Lung microvascular endothelial cell (primary cell): Measurements from ENCODE around the gene SLC52A1. TPM values are rescaled to one million over a fixed set of nuclear protein-coding genes. Genes with fewer than 3 reads are reported as not detected.
"Not testable (repeated sequence)": the region's sequence is repeated elsewhere in the genome, so short reads cannot be mapped to it uniquely, and the experiment has no call there.

Source experiments
- DNase-seq, 2 donors: peaks; one replicate each; pipeline versions ENCODE4 v3.0.0 to v3.0.0-alpha.2; 2010; ENCODE audit warnings: low read depth in 2 of 2
- total RNA-seq: library from RNA; depleted of rRNA; stranded (reverse); fragments of >200 nt; gene quantifications from 2 replicates; pipeline ENCODE4 v1.2.1, GENCODE V29; 2014

Gene SLC52A1
- under 0.01 and 0.22 TPM in 2 replicates for total RNA-seq

GRCh38 chr17:5035315-5035714 lies at the start of gene SLC52A1:
Gene SLC52A1, minus strand, starts transcription at chr17:5035426. Its CDS starts 820 bp downstream, at chr17:5034606.
- DNase-seq = no peak

GRCh38 chr17:5080591-5080990 lies 45.4 kb upstream of the SLC52A1 start:
- DNase-seq = no peak

DNA sequence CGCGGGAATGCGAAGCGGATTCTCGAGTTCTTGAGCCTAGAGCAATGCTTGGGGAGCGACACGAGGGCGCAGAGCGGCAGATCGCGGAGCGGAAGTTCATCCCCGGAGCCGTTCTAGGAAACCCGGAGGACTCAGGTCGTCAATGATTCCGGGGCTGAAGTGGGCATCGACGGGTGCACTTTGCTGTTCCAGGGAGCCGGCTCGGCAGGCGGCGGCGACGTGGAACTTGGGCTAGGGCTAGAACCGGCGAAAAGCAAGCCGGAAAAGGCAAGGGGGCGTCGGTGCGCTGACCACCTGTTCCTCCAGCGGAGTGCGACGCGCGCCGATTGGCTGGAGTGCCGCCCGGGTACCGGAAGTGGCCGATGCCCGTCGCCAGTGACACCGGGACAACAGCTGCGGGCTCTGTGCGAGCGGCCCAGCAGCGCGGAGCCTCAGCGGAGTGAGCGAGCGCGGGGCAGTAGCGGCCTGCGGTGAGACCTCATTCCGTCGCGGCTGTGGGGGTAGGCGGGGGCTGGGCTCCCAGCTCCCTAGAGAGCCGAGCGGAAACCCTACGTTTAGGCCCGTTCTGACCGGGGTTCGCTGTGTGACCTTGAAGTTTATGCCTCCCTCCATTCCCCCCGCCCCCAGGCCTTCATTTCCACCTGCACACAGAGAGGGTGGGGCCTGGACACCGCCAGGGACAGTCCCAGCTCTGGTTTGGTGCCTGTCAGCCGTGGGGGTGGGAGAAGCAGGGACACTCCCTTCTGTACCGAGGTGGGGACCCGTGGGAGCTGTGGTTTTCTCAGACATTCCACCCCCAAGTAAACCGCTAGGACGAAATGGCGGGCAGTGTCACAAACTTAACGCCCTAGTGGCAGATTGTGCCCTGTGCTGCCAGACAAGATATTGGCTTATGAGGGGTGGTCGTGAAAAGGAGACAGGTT lies 43.1 kb upstream of the SLC52A1 start, which contains the start of gene ZFP3:
Gene ZFP3 (plus strand): TSS at position 362 of the 923 bp plus-strand sequence. CDS start 13,038 bp downstream, outside the sequence.
- DNase-seq = peak; percentile 75 to 80

DNA sequence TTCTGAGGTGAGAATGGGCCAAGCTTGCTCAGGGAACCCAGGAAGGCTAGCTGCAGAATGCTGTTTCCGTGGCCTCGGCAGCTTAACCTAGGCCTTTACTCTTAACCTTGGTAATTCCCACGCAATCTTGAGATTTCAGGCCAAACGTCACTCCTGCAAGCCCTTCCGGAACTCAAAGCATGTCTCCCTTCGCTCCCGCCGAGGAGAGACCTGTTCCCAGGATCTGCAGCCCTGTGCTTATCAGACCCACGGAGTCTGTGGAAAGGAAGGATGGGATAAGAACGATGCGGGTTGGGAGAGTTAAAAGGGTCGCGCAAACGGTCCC lies 42.5 kb upstream of the SLC52A1 start:
- no peak for DNase-seq

- not testable (repeated sequence) for DNase-seq
Observed at GRCh38 chr17:5077275-5077674, 42.0 kb upstream of the SLC52A1 start.

GRCh38 chr17:5075472-5075871 lies 40.2 kb upstream of the SLC52A1 start:
- DNase-seq = not testable (repeated sequence)

GRCh38 chr17:5069724-5070123 lies 34.5 kb upstream of the SLC52A1 start:
- no peak for DNase-seq

GRCh38 chr17:5068236-5068635 lies 33.0 kb upstream of the SLC52A1 start:
- no peak for DNase-seq

- no peak for DNase-seq
Observed at GRCh38 chr17:5065227-5065744, 30.1 kb upstream of the SLC52A1 start.

DNA sequence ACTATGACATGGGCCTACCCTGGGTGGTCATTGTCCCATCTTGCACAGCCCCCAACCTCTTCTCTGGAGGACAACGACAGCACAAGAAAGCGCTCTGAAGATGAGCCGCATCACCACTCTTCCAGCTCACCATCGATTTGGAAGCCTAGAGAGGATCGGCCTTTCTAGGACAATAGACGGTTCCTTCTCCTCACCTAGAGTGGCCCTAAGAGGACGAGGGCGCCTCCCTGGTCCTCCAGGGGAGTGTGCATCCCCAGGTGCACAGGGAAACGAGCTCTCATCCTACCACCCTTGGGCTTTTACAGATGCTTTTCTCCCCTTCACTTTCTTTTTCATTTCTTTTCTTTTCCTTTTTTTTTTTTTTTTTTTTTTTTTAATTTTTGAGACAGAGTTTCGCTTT lies 20.3 kb upstream of the SLC52A1 start:
- DNase-seq = no peak

GRCh38 chr17:5050278-5050677 lies 15.1 kb upstream of the SLC52A1 start:
- no peak for DNase-seq

GRCh38 chr17:5049314-5049841 lies 14.2 kb upstream of the SLC52A1 start:
- no peak for DNase-seq

- DNase-seq = no peak
Observed at GRCh38 chr17:5047446-5047845, 12.2 kb upstream of the SLC52A1 start.

GRCh38 chr17:5045496-5045895 lies 10.3 kb upstream of the SLC52A1 start:
- DNase-seq = no peak

GRCh38 chr17:5044630-5045029 lies 9.4 kb upstream of the SLC52A1 start:
- DNase-seq = no peak

- no peak for DNase-seq
Observed at GRCh38 chr17:5043524-5043923, 8.3 kb upstream of the SLC52A1 start.

DNA sequence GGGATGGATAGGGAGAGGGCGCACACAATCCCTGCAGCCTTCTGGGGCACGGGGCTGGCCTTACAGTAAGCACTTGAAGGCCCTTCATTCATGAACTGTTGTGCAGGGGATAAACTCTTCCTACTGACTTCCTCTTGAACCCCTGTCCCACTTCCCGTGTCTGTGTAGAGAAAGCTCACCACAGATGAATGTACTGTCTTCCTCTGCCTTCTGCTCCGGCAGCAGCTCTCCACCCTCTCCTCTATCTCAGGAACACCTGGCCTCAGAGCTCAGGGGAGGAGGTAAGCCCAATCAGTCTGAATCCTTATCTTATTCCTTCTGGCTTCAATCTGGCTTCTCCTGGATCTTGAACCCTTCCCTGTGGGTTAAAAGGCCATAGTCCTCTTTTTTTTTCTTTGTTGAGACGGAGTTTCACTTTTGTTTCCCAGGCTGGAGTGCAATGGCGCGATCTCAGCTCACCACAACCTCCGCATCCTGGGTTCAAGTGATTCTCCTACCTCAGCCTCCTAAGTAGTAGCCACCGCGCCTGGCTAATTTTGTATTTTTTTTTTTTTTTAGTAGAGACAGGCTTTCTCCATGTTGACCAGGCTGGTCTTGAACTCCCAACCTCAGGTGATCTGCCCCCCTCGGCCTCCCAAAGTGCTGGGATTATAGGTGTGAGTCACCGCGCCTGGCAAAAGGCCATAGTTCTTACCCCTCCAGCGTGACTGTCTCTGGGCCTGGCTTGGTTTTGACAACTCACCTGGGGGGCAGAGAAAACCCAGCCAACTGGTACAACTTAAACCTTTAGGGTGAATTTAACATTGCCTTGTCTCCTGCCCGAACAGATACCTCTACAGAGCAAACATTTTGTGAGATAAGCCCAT lies 7.2 kb upstream of the SLC52A1 start:
- no peak for DNase-seq

GRCh38 chr17:5034651-5035050 lies 575 bp downstream of the SLC52A1 start:
- no peak for DNase-seq

DNA sequence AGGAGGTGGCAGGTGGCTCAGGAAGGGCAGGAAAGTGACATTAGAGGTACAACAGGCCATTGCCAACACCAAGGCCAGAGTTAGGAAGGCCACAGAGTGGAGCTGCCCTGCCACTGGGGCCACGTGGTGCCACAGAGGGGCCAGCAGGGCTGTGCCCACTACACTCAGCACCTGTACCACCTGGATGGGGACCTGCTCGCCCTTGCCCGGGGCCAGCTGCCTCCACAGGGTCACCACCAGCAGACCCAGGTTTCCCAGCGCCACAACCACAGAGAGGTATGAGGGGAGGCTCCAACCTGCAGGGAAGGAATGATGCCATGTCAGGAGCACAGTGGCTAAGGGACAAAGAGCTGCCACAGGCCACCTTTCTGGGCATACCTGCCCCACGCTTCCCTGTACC lies 1.2 kb downstream of the SLC52A1 start:
- DNase-seq = no peak

DNA sequence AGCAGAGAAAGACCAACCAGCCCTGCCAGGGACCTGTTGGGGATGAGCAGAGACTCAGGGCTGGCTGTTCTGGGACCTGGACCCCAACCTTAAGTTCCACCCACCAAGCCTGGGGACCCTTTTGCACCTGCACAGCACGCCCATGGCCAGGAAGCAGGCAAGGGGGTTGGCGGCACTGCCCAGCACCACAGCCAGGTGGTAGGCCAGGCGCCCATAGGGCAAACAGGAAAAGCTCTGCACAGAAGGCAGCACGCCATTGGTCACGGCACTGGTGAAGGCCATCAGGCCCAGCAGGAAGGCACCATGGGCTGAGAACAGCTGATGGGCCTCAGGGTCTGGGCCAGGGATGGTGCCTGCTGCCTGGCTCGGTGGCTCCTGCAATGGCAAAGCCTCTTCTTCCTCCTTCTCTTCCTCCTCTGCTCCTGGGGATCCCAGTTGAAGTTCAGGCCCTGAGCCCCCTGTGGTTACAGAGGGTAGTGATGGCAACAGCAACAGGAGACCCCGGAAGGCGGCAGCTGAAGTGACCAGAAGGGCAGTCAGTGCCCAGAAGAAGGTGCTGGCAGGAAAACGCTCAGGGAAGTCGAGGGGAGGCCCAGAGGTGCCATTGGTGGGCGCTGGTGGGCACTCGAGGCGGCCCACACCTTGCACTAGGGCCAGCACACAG lies 1.7 kb downstream of the SLC52A1 start:
- no peak for DNase-seq

- no peak for DNase-seq
Observed at GRCh38 chr17:5032865-5033264, 2.4 kb downstream of the SLC52A1 start.
